ENCODE data around the gene TRABD2A.
A peak's percentile ranks its signal among the peaks of the same experiment; 100 is the strongest.

The TRABD2A gene

GRCh38 chr2:84849271-84849952, 31.5 kb downstream of the TRABD2A start:
- H3K4me2 ChIP-seq (ENCODE audit: low read depth, low read length): no peak overlapping the region
- no peak overlapping the region for H3K27ac ChIP-seq (ENCODE audit: low read length)
- H3F3A ChIP-seq (ENCODE audit: insufficient read depth, low read length): peaks cover 4% of the 10 kb centered on the region; the same call in 1 of the 2 replicates
- H2AFZ ChIP-seq (ENCODE audit: low read length): no peak overlapping the region
- H3K79me2 ChIP-seq (ENCODE audit: low read length): no peaks in the 10 kb centered on the region
- DNase-seq: no peak
- H3K36me3 ChIP-seq (replicated peaks; ENCODE audit: insufficient read depth, low read length): no peaks in the 10 kb centered on the region
- no peaks in the 10 kb centered on the region for H4K20me1 ChIP-seq (ENCODE audit: insufficient read depth, low read length)
- TF ChIP-seq EZH2 (optimal IDR thresholded peaks at IDR 0.05; ENCODE audit: low read depth, low read length): no peak
- TF ChIP-seq EZH2phosphoT487 (IDR thresholded peaks at IDR 0.05; ENCODE audit: low read length): no peak
- TF ChIP-seq CTCF (IDR thresholded peaks at IDR 0.05; ENCODE audit: low read length): no peak
- H3K9me3 ChIP-seq (replicated peaks; ENCODE audit: insufficient read depth, low read length): no peaks in the 10 kb centered on the region
- peaks cover 21% of the 10 kb centered on the region for H3K4me1 ChIP-seq (ENCODE audit: low read length)
- H3K4me3 ChIP-seq (ENCODE audit: low read length): no peak overlapping the region
- no peaks in the 10 kb centered on the region for H3K27me3 ChIP-seq (replicated peaks; ENCODE audit: insufficient read depth, low read length)
- no peaks in the 10 kb centered on the region for H3K9me2 ChIP-seq (replicated peaks; ENCODE audit: insufficient read depth, low read length)
- no peak overlapping the region for H3K9ac ChIP-seq (ENCODE audit: low read length)

GRCh38 chr2:84847326-84848050, 33.4 kb downstream of the TRABD2A start:
- Histone ChIP-seq H3K36me3 (replicated peaks; ENCODE audit: insufficient read depth, low read length) (no peaks in the 10 kb centered on the region), H3K4me2 (ENCODE audit: low read depth, low read length) (no peak overlapping the region), H3K27me3 (replicated peaks; ENCODE audit: insufficient read depth, low read length) (no peaks in the 10 kb centered on the region), H2AFZ (ENCODE audit: low read length) (no peak overlapping the region), H3K27ac (ENCODE audit: low read length) (no peak overlapping the region; the same call in 1 of the 2 replicates), H3K9ac (ENCODE audit: low read length) (no peak overlapping the region), H3F3A (ENCODE audit: insufficient read depth, low read length) (peaks cover 4% of the 10 kb centered on the region; the same call in 1 of the 2 replicates), H3K79me2 (ENCODE audit: low read length) (no peaks in the 10 kb centered on the region), H4K20me1 (ENCODE audit: insufficient read depth, low read length) (no peaks in the 10 kb centered on the region), H3K4me1 (ENCODE audit: low read length) (peaks cover 21% of the 10 kb centered on the region), H3K4me3 (ENCODE audit: low read length) (no peak overlapping the region), H3K9me3 (replicated peaks; ENCODE audit: insufficient read depth, low read length) (no peaks in the 10 kb centered on the region), H3K9me2 (replicated peaks; ENCODE audit: insufficient read depth, low read length) (no peaks in the 10 kb centered on the region)
- DNase-seq: no peak
- no peak for TF ChIP-seq EZH2 (optimal IDR thresholded peaks at IDR 0.05; ENCODE audit: low read depth, low read length)

- Histone ChIP-seq H3K4me3 (ENCODE audit: low read length) (no peak overlapping the region), H3K27me3 (replicated peaks; ENCODE audit: insufficient read depth, low read length) (no peaks in the 10 kb centered on the region), H3F3A (ENCODE audit: insufficient read depth, low read length) (peaks cover 4% of the 10 kb centered on the region; the same call in 1 of the 2 replicates), H3K4me2 (ENCODE audit: low read depth, low read length) (no peak overlapping the region), H3K79me2 (ENCODE audit: low read length) (no peaks in the 10 kb centered on the region), H4K20me1 (ENCODE audit: insufficient read depth, low read length) (no peaks in the 10 kb centered on the region), H3K9me3 (replicated peaks; ENCODE audit: insufficient read depth, low read length) (no peaks in the 10 kb centered on the region), H3K36me3 (replicated peaks; ENCODE audit: insufficient read depth, low read length) (no peaks in the 10 kb centered on the region), H2AFZ (ENCODE audit: low read length) (peak overlapping the region; percentile 59), H3K27ac (ENCODE audit: low read length) (peak overlapping the region; percentile 75; the same call in 1 of the 2 replicates), H3K9ac (ENCODE audit: low read length) (no peak overlapping the region), H3K9me2 (replicated peaks; ENCODE audit: insufficient read depth, low read length) (no peaks in the 10 kb centered on the region), H3K4me1 (ENCODE audit: low read length) (peaks cover 21% of the 10 kb centered on the region)
- DNase-seq: no peak
- TF ChIP-seq EZH2phosphoT487 (IDR thresholded peaks at IDR 0.05; ENCODE audit: low read length) (no peak), EZH2 (optimal IDR thresholded peaks at IDR 0.05; ENCODE audit: low read depth, low read length) (no peak), CTCF (IDR thresholded peaks at IDR 0.05; ENCODE audit: low read length) (no peak)
Observed at GRCh38 chr2:84846741-84847142, 34.1 kb downstream of the TRABD2A start.
